ENCODE data around the gene OGDH. TPM values are rescaled to one million over a fixed set of nuclear protein-coding genes. Genes with fewer than 3 reads are reported as not detected.

The OGDH gene
- total and polyA plus RNA-seq, 2 experiments from 2014 or later = 31.4 to 75.3 TPM

DNA sequence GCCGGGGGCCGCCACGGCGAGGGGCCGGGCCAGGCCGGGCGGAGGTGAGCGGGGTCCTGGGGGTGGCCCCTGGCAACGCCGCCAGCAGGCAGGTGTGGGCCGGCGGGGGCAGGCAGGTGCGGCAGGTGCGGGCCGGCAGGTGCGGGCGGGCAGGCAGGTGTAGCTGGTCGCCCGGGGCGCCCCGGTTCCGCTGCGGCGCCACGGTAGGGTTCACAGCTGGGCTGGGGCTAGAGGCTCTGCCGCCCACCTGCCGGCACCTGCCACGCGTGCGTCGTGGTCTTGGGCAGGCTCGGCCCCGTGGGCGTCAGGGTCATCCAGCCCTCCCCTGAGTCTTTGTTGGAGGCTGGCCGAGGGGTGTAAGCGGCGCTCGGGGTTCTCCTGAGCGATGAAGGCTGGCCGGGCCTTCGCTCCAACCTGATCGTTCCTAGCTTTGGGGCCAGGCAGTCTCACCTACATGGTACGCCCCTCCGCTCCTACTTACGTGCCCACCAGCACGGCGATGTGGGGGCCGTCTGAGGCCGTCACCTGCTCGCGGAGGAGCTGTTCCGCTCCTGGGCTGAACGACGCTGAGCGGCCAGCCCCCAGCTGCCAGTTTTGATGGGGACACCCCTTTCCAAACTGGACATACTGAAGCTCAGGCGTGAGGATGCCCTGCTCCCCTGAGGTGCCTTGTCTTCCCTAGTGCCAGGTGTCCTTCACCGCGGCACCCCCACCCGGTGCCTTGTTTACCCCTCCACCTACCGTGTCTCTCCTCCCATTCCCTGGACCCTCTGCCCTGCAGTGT is 142.7 kb downstream of the OGDH start:
- TF ChIP-seq EZH2phosphoT487 (IDR thresholded peaks at IDR 0.05; ENCODE audit: insufficient read depth, low read depth) (no peak), EZH2 (IDR thresholded peaks at IDR 0.05; ENCODE audit: insufficient read depth, poor library complexity, severe bottlenecking) (no peak)
- peak overlapping the region; percentile 84 for H3K4me2 ChIP-seq (ENCODE audit: unreplicated experiment)
- H2AFZ ChIP-seq = no peak overlapping the region
- no peaks in the 10 kb centered on the region for H4K20me1 ChIP-seq (ENCODE audit: insufficient read depth)
- H3K9ac ChIP-seq = peak overlapping the region; percentile 84
- H3K79me2 ChIP-seq (ENCODE audit: insufficient read depth) = peaks cover 52% of the 10 kb centered on the region
- peak; percentile 53 for DNase-seq
- H3F3A ChIP-seq (ENCODE audit: insufficient read depth) = peaks cover 8% of the 10 kb centered on the region; the same call in 1 of the 2 replicates
- no peaks in the 10 kb centered on the region for H3K36me3 ChIP-seq (ENCODE audit: low read depth)
- no peaks in the 10 kb centered on the region for H3K9me3 ChIP-seq (ENCODE audit: low read depth)
- in situ Hi-C loops (cut with MboI) = no loop called here
- H3K9me2 ChIP-seq (ENCODE audit: insufficient read depth) = no peaks in the 10 kb centered on the region
- H3K4me3 ChIP-seq = peak overlapping the region; percentile 76
- no peaks in the 10 kb centered on the region for H3K27me3 ChIP-seq (replicated peaks; ENCODE audit: insufficient read depth)
- peaks cover 18% of the 10 kb centered on the region; the same call in 1 of the 2 replicates for H3K4me1 ChIP-seq (ENCODE audit: insufficient read depth)
- H3K27ac ChIP-seq = no peak overlapping the region
- 2 to 3% methylated on average over 42 to 47 of the region's 60 CpGs for WGBS, 2 experiments (ENCODE audit: low coverage in 1 of 2, low lambda C conversion rate in 2 of 2, missing lambda C conversion rate in 2 of 2)

DNA sequence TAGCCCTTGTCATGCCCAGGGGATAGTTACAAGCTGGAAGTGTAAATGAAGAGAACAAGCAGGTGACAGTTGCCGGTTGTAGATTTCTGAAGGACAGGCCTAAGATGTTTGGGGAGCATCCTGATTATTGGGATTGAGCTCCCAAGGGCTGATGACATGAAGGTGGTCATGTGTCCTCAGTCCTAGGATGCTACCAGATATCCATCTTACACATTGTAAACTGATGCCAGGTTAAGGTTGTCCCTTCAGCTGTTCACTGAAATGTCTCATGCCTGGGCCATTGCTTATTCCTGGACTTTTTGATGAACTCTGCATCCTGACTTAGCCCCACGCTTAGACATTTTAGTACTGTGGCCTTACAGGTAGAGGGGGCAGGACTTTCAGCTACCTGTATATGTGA is 143.6 kb downstream of the OGDH start:
- TF ChIP-seq EZH2phosphoT487 (IDR thresholded peaks at IDR 0.05; ENCODE audit: insufficient read depth, low read depth) (no peak), EZH2 (IDR thresholded peaks at IDR 0.05; ENCODE audit: insufficient read depth, poor library complexity, severe bottlenecking) (no peak)
- peaks cover 61% of the 10 kb centered on the region for H3K79me2 ChIP-seq (ENCODE audit: insufficient read depth)
- H2AFZ ChIP-seq = no peak overlapping the region
- WGBS, 2 experiments (ENCODE audit: low coverage in 1 of 2, low lambda C conversion rate in 2 of 2, missing lambda C conversion rate in 2 of 2) = 97 to 100% methylated on average over 2 of the region's 2 CpGs
- H3K9me3 ChIP-seq (ENCODE audit: low read depth) = no peaks in the 10 kb centered on the region
- peaks cover 18% of the 10 kb centered on the region; the same call in 1 of the 2 replicates for H3K4me1 ChIP-seq (ENCODE audit: insufficient read depth)
- no peaks in the 10 kb centered on the region for H3K36me3 ChIP-seq (ENCODE audit: low read depth)
- H3K27me3 ChIP-seq (replicated peaks; ENCODE audit: insufficient read depth) = no peaks in the 10 kb centered on the region
- no peaks in the 10 kb centered on the region for H3K9me2 ChIP-seq (ENCODE audit: insufficient read depth)
- no peak for DNase-seq
- no peaks in the 10 kb centered on the region for H4K20me1 ChIP-seq (ENCODE audit: insufficient read depth)
- H3F3A ChIP-seq (ENCODE audit: insufficient read depth) = peaks cover 8% of the 10 kb centered on the region; the same call in 1 of the 2 replicates
- peak overlapping the region; percentile 84 for H3K9ac ChIP-seq
- in situ Hi-C loops (cut with MboI) = no loop called here
- H3K27ac ChIP-seq = no peak overlapping the region
- peak overlapping the region; percentile 76 for H3K4me3 ChIP-seq
- H3K4me2 ChIP-seq (ENCODE audit: unreplicated experiment) = peak overlapping the region; percentile 84

DNA sequence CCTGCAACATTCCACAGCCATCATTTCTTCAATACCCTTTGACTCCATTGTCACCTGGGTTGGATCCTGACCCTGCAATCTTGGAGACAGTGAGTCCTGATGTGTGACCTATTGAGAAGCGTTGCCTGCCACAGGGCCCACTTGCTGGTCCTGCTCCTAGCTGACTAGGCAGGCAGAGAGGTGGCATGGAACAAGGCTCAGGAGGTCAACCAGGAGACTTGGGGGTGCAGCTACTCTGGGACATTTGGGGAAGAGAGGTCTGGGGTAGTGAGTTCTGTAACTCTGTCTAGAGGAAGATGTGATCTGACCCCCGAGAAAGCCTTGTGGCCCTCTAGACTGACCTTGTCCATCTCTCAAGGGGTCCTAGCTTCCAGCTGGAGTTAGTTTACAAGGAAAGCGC is 144.0 kb downstream of the OGDH start:
- in situ Hi-C loops (cut with MboI) = no loop called here
- Histone ChIP-seq H2AFZ (no peak overlapping the region), H3K9ac (no peak overlapping the region), H3K27ac (no peak overlapping the region), H3K27me3 (replicated peaks; ENCODE audit: insufficient read depth) (no peaks in the 10 kb centered on the region), H3K36me3 (ENCODE audit: low read depth) (no peaks in the 10 kb centered on the region), H3K4me3 (no peak overlapping the region), H3F3A (ENCODE audit: insufficient read depth) (peaks cover 8% of the 10 kb centered on the region; the same call in 1 of the 2 replicates), H3K9me2 (ENCODE audit: insufficient read depth) (no peaks in the 10 kb centered on the region), H3K4me2 (ENCODE audit: unreplicated experiment) (no peak overlapping the region), H3K4me1 (ENCODE audit: insufficient read depth) (peaks cover 18% of the 10 kb centered on the region; the same call in 1 of the 2 replicates), H3K79me2 (ENCODE audit: insufficient read depth) (peaks cover 65% of the 10 kb centered on the region), H3K9me3 (ENCODE audit: low read depth) (no peaks in the 10 kb centered on the region), H4K20me1 (ENCODE audit: insufficient read depth) (no peaks in the 10 kb centered on the region)
- no peak for TF ChIP-seq EZH2phosphoT487 (IDR thresholded peaks at IDR 0.05; ENCODE audit: insufficient read depth, low read depth)
- TF ChIP-seq EZH2 (IDR thresholded peaks at IDR 0.05; ENCODE audit: insufficient read depth, poor library complexity, severe bottlenecking) = no peak
- WGBS, 2 experiments (ENCODE audit: low coverage in 1 of 2, low lambda C conversion rate in 2 of 2, missing lambda C conversion rate in 2 of 2) = 95 to 100% methylated on average over 3 of the region's 3 CpGs
- no peak for DNase-seq

DNA sequence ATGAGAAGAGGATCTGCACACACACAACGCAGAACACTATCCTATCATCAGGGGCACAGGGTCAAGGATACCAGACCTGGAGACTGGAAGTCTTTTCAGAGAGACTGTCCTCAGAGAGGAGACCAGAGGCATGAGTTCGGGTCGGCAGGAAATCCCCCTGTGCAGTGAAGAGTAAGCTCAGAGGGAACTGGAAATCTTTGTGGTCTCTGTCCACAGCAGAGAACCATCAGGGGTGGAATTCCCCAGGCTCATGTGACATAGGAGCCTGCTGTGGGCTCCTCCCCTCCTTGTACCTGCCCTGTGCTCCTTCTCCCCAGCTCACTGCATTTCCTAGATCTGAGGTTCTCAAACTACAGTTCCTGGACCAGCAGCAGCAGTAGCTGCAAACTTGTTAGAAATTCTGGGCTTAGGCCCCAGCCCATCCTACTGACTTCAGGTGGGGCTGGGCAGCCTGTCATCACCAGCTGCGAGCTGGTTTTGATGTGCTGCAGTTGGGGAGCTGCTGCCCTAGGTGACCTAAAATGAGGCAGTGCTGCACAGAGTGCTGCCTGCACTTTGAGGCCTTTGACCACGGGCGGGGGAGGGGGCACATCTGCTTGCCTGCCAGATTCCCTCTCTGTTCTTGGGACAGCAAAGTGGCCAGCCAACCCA is 144.6 kb downstream of the OGDH start:
- Histone ChIP-seq H4K20me1 (ENCODE audit: insufficient read depth) (no peaks in the 10 kb centered on the region), H3F3A (ENCODE audit: insufficient read depth) (peaks cover 8% of the 10 kb centered on the region; the same call in 1 of the 2 replicates), H3K9me3 (ENCODE audit: low read depth) (no peaks in the 10 kb centered on the region), H3K4me3 (no peak overlapping the region), H3K27me3 (replicated peaks; ENCODE audit: insufficient read depth) (no peaks in the 10 kb centered on the region), H3K27ac (no peak overlapping the region), H3K79me2 (ENCODE audit: insufficient read depth) (peaks cover 71% of the 10 kb centered on the region), H3K4me2 (ENCODE audit: unreplicated experiment) (no peak overlapping the region), H2AFZ (no peak overlapping the region), H3K4me1 (ENCODE audit: insufficient read depth) (peaks cover 18% of the 10 kb centered on the region; the same call in 1 of the 2 replicates), H3K9me2 (ENCODE audit: insufficient read depth) (no peaks in the 10 kb centered on the region), H3K9ac (no peak overlapping the region), H3K36me3 (ENCODE audit: low read depth) (no peaks in the 10 kb centered on the region)
- in situ Hi-C loops (cut with MboI) = no loop called here
- TF ChIP-seq EZH2phosphoT487 (IDR thresholded peaks at IDR 0.05; ENCODE audit: insufficient read depth, low read depth) (no peak), EZH2 (IDR thresholded peaks at IDR 0.05; ENCODE audit: insufficient read depth, poor library complexity, severe bottlenecking) (no peak)
- no peak for DNase-seq
- WGBS, 2 experiments (ENCODE audit: low coverage in 1 of 2, low lambda C conversion rate in 2 of 2, missing lambda C conversion rate in 2 of 2) = 37 to 46% methylated on average over 6 of the region's 6 CpGs
